Parathyroid adenoma (tissue), 2 donors: ENCODE data around the gene MYCT1.

Experiments used
- H2AFZ ChIP-seq: fragments of 300-600 bp; sonication (generic); one replicate; pipeline ENCODE4 v1.7.0; 2017; ENCODE audit warnings: antibody characterized with exemption, mild to moderate bottlenecking
- H3K27ac ChIP-seq: fragments of 300-600 bp; sonication (generic); one replicate; pipeline ENCODE4 v1.7.0; 2017
- H3K27me3 ChIP-seq: fragments of 300-600 bp; sonication (generic); one replicate; pipeline ENCODE4 v1.7.0; 2017; ENCODE audit warnings: low read length; ENCODE audit not compliant: control insufficient read depth, insufficient read depth
- H3K36me3 ChIP-seq: fragments of 300-600 bp; sonication (generic); one replicate; pipeline ENCODE4 v1.7.0; 2017; ENCODE audit warnings: low read length; ENCODE audit not compliant: control insufficient read depth, insufficient read depth
- H3K4me1 ChIP-seq: fragments of 300-600 bp; sonication (generic); one replicate; pipeline ENCODE4 v1.7.0; 2017; ENCODE audit warnings: control low read depth
- H3K4me2 ChIP-seq: fragments of 300-600 bp; sonication (generic); one replicate; pipeline ENCODE4 v1.7.0; 2017; ENCODE audit warnings: low read length
- H3K4me3 ChIP-seq: fragments of 300-600 bp; sonication (generic); one replicate; pipeline ENCODE4 v1.7.0; 2017; ENCODE audit warnings: low read depth, low read length
- H3K79me2 ChIP-seq: fragments of 300-600 bp; sonication (generic); one replicate; pipeline ENCODE4 v1.7.0; 2017; ENCODE audit warnings: control low read depth
- H3K9ac ChIP-seq: fragments of 300-600 bp; sonication (generic); one replicate; pipeline ENCODE4 v1.7.0; 2017; ENCODE audit warnings: mild to moderate bottlenecking
- H3K9me3 ChIP-seq: fragments of 300-600 bp; sonication (generic); one replicate; pipeline ENCODE4 v1.7.0; 2017; ENCODE audit warnings: low read length; ENCODE audit not compliant: control insufficient read depth
- CTCF ChIP-seq: fragments of 300-600 bp; sonication (generic); IDR thresholded peaks from one replicate; pipeline ENCODE4 v1.7.0; 2017; ENCODE audit warnings: antibody characterized with exemption, mild to moderate bottlenecking
- donor health status: primary hyperparathyroidism.

Gene MYCT1

GRCh38 chr6:152749336-152749735, 51.6 kb downstream of the MYCT1 start:
- Histone ChIP-seq H3K4me3 (no peak overlapping the region), H3K9ac (no peak overlapping the region), H3K9me3 (no peaks in the 10 kb centered on the region), H2AFZ (no peak overlapping the region), H3K27me3 (no peaks in the 10 kb centered on the region), H3K27ac (no peak overlapping the region), H3K4me1 (no peaks in the 10 kb centered on the region), H3K36me3 (no peaks in the 10 kb centered on the region), H3K79me2 (no peaks in the 10 kb centered on the region), H3K4me2 (no peak overlapping the region)
- no peak for TF ChIP-seq CTCF

- no peaks in the 10 kb centered on the region for H3K36me3 ChIP-seq
- H3K4me3 ChIP-seq = no peak within 1 kb of the TSS
- no peaks in the 10 kb centered on the region for H3K4me1 ChIP-seq
- no peak within 1 kb of the TSS for H3K27ac ChIP-seq
- H3K9ac ChIP-seq = no peak within 1 kb of the TSS
- no peak for TF ChIP-seq CTCF
- H3K79me2 ChIP-seq = no peaks in the 10 kb centered on the region
- no peaks in the 10 kb centered on the region for H3K27me3 ChIP-seq
- peak within 1 kb of the TSS; percentile 20 for H2AFZ ChIP-seq
- no peaks in the 10 kb centered on the region for H3K9me3 ChIP-seq
- H3K4me2 ChIP-seq = no peak within 1 kb of the TSS
Measured at GRCh38 chr6:152750694-152751093, 53.0 kb downstream of the MYCT1 start, which contains the start of gene VIP. Gene VIP (plus strand): TSS chr6:152750797. CDS start chr6:152752178, 1,381 bp downstream.

- no peak for TF ChIP-seq CTCF
- Histone ChIP-seq H2AFZ (no peak overlapping the region), H3K9me3 (no peaks in the 10 kb centered on the region), H3K4me1 (no peaks in the 10 kb centered on the region), H3K27me3 (no peaks in the 10 kb centered on the region), H3K4me2 (no peak overlapping the region), H3K36me3 (no peaks in the 10 kb centered on the region), H3K27ac (no peak overlapping the region), H3K4me3 (no peak overlapping the region), H3K9ac (no peak overlapping the region), H3K79me2 (no peaks in the 10 kb centered on the region)
Measured at GRCh38 chr6:152765331-152765730, 67.6 kb downstream of the MYCT1 start.

- no peaks in the 10 kb centered on the region for H3K79me2 ChIP-seq
- H3K4me1 ChIP-seq = no peaks in the 10 kb centered on the region
- no peak overlapping the region for H2AFZ ChIP-seq
- H3K9ac ChIP-seq = no peak overlapping the region
- TF ChIP-seq CTCF = no peak
- no peak overlapping the region for H3K4me3 ChIP-seq
- no peaks in the 10 kb centered on the region for H3K27me3 ChIP-seq
- H3K27ac ChIP-seq = no peak overlapping the region
- no peak overlapping the region for H3K4me2 ChIP-seq
- H3K36me3 ChIP-seq = no peaks in the 10 kb centered on the region
- no peaks in the 10 kb centered on the region for H3K9me3 ChIP-seq
Measured at GRCh38 chr6:152769159-152769558, 71.5 kb downstream of the MYCT1 start.

- Histone ChIP-seq H3K4me1 (no peaks in the 10 kb centered on the region), H3K4me3 (no peak overlapping the region), H2AFZ (no peak overlapping the region), H3K9ac (no peak overlapping the region), H3K27ac (no peak overlapping the region), H3K36me3 (no peaks in the 10 kb centered on the region), H3K4me2 (no peak overlapping the region), H3K79me2 (no peaks in the 10 kb centered on the region), H3K9me3 (no peaks in the 10 kb centered on the region), H3K27me3 (no peaks in the 10 kb centered on the region)
- TF ChIP-seq CTCF = no peak
Measured at GRCh38 chr6:152769993-152770392, 72.3 kb downstream of the MYCT1 start.
